H1 (cell line): Measurements from ENCODE around the gene ZNF442. TPM values are rescaled to one million over a fixed set of nuclear protein-coding genes. Genes with fewer than 3 reads are reported as not detected.

ENCODE experiments used
- CTCF ChIA-PET: fragments of 300-600 bp; sonication (Branson Sonifier 250); formaldehyde crosslinking; loops from one replicate; lab custom pipeline; 2021; ENCODE audit not compliant: partially characterized antibody; lab: Charles Lee
- POLR2A ChIA-PET: fragments of 300-600 bp; sonication (Branson Sonifier 250); formaldehyde crosslinking; loops from one replicate; lab custom pipeline; 2021; ENCODE audit warnings: inconsistent platforms; ENCODE audit not compliant: partially characterized antibody; lab: Charles Lee
- DNase-seq, 2 experiments: peaks; one replicate each; pipeline versions ENCODE4 v3.0.0 to v3.0.0-alpha.2; 2010 to 2022; ENCODE audit warnings: low spot score in 2 of 2, low read depth in 1 of 2, mixed read lengths in 1 of 2
- FAIRE-seq: peaks from 2 replicates; lab custom pipeline; 2011; peaks lifted over from hg19 to GRCh38; lab: Jason Lieb, UNC
- H2AFZ ChIP-seq: 2 replicates; pipeline ENCODE4 v1.8.1; 2012; ENCODE audit warnings: low read length, inconsistent platforms
- H2AK5ac ChIP-seq: 2 replicates; pipeline ENCODE4 v1.6.1; 2013; ENCODE audit warnings: low read depth, low read length
- H2BK120ac ChIP-seq: replicated peaks from 2 replicates; pipeline ENCODE3; 2013; ENCODE audit warnings: low read depth, low read length, inconsistent platforms
- H2BK12ac ChIP-seq: 2 replicates; pipeline ENCODE4 v1.6.1; 2013; ENCODE audit warnings: low read depth, low read length
- H2BK15ac ChIP-seq: 2 replicates; pipeline ENCODE4 v1.6.1; 2013; ENCODE audit warnings: low read length
- H2BK20ac ChIP-seq: 2 replicates; pipeline ENCODE4 v1.6.1; 2013; ENCODE audit warnings: low read length
- H2BK5ac ChIP-seq: 2 replicates; pipeline ENCODE4 v1.6.1; 2013; ENCODE audit warnings: low read depth, low read length
- H3K14ac ChIP-seq: 2 replicates; pipeline ENCODE4 v1.6.1; 2013; ENCODE audit warnings: inconsistent platforms; ENCODE audit not compliant: insufficient read length
- H3K18ac ChIP-seq: 2 replicates; pipeline ENCODE4 v1.6.1; 2013; ENCODE audit warnings: low read length; ENCODE audit errors: extremely low read depth
- H3K23ac ChIP-seq: 2 replicates; pipeline ENCODE4 v1.6.1; 2013; ENCODE audit warnings: inconsistent platforms; ENCODE audit not compliant: insufficient read length
- H3K23me2 ChIP-seq: 2 replicates; pipeline ENCODE4 v1.6.1; 2013; ENCODE audit warnings: low read depth, low read length
- H3K27ac ChIP-seq: 2 replicates; pipeline ENCODE4 v1.6.1; 2011; ENCODE audit warnings: low read depth, low read length, inconsistent platforms
- H3K27me3 ChIP-seq, 4 experiments: replicated peaks in 1 of 4; 1 replicate in 1 of 4; 2 replicates in 3 of 4; pipeline versions ENCODE4 v1.6.1 to v1.8.1; 2011 to 2013; ENCODE audit warnings: low read length in 3 of 4, mild to moderate bottlenecking in 3 of 4, inconsistent platforms in 2 of 4, mixed read lengths in 2 of 4, moderate library complexity in 1 of 4; ENCODE audit not compliant: control insufficient read depth in 3 of 4, insufficient read depth in 3 of 4; ENCODE audit errors: extremely low read depth in 1 of 4
- H3K36me3 ChIP-seq, 4 experiments: 2 replicates each; pipeline versions ENCODE4 v1.6.1 to v1.8.1; 2011 to 2013; ENCODE audit warnings: mild to moderate bottlenecking in 4 of 4, low read length in 3 of 4, moderate library complexity in 2 of 4, control low read depth in 1 of 4, inconsistent platforms in 1 of 4; ENCODE audit not compliant: insufficient read depth in 4 of 4, control insufficient read depth in 2 of 4
- H3K4ac ChIP-seq: replicated peaks from 2 replicates; pipeline ENCODE3; 2013; ENCODE audit warnings: low read length, low read depth, mixed read lengths, inconsistent platforms; ENCODE audit not compliant: insufficient read length
- H3K4me1 ChIP-seq, 4 experiments: replicated peaks in 1 of 4; 1 replicate in 1 of 4; 2 replicates in 3 of 4; pipeline versions ENCODE4 v1.6.1 to v1.8.1; 2011 to 2013; ENCODE audit warnings: low read length in 3 of 4, inconsistent platforms in 2 of 4, mixed read lengths in 1 of 4; ENCODE audit not compliant: insufficient read depth in 4 of 4, control insufficient read depth in 3 of 4
- H3K4me2 ChIP-seq, 2 experiments: 2 replicates each; pipeline versions ENCODE4 v1.6.1 to v1.8.1; 2011 to 2013; ENCODE audit warnings: low read depth in 2 of 2, low read length in 2 of 2, control low read depth in 1 of 2, inconsistent platforms in 1 of 2, mild to moderate bottlenecking in 1 of 2; ENCODE audit not compliant: insufficient read depth in 1 of 2
- H3K4me3 ChIP-seq, 4 experiments: fragments of 200-600, 300-600 bp in 1 of 4; sonication (generic), shearing (Covaris generic), sonication (Bioruptor Twin) in 1 of 4; 2 replicates each; pipeline versions ENCODE4 v1.5.1 to v1.8.1; 2011 to 2016; ENCODE audit warnings: low read length in 4 of 4, low read depth in 3 of 4, control low read depth in 2 of 4, inconsistent platforms in 2 of 4, mild to moderate bottlenecking in 2 of 4, mixed read lengths in 1 of 4, moderate library complexity in 1 of 4; ENCODE audit not compliant: insufficient read depth in 2 of 4; ENCODE audit errors: extremely low read depth in 1 of 4
- H3K56ac ChIP-seq: replicated peaks from 2 replicates; pipeline ENCODE3; 2013; ENCODE audit warnings: low read depth, mild to moderate bottlenecking, mixed read lengths, low read length, inconsistent platforms; ENCODE audit not compliant: insufficient read length
- H3K79me1 ChIP-seq: 2 replicates; pipeline ENCODE4 v1.6.1; 2013; ENCODE audit warnings: low read depth, low read length, control low read depth
- H3K79me2 ChIP-seq, 2 experiments: 2 replicates each; pipeline versions ENCODE4 v1.6.1 to v1.8.1; 2012 to 2013; ENCODE audit warnings: low read length in 2 of 2, mild to moderate bottlenecking in 2 of 2, inconsistent platforms in 1 of 2; ENCODE audit not compliant: insufficient read depth in 2 of 2, control insufficient read depth in 1 of 2
- H3K9ac ChIP-seq, 4 experiments: replicated peaks in 1 of 4; 1 replicate in 1 of 4; 2 replicates in 3 of 4; pipeline versions ENCODE4 v1.6.1 to v1.8.1; 2011 to 2013; ENCODE audit warnings: low read depth in 3 of 4, low read length in 3 of 4, control low read depth in 2 of 4, mild to moderate bottlenecking in 2 of 4, moderate library complexity in 2 of 4, inconsistent platforms in 1 of 4; ENCODE audit errors: extremely low read depth in 1 of 4
- H3K9me3 ChIP-seq, 2 experiments: 2 replicates each; pipeline versions ENCODE4 v1.6.1 to v1.8.1; 2012 to 2013; ENCODE audit warnings: mild to moderate bottlenecking in 2 of 2, moderate library complexity in 2 of 2, control low read depth in 1 of 2, inconsistent platforms in 1 of 2, low read depth in 1 of 2, low read length in 1 of 2, mixed read lengths in 1 of 2; ENCODE audit not compliant: insufficient read depth in 2 of 2
- H4K20me1 ChIP-seq, 2 experiments: replicated peaks in 1 of 2; 2 replicates each; pipeline versions ENCODE3 to v1.8.1; 2011 to 2013; ENCODE audit warnings: inconsistent platforms in 2 of 2, low read length in 2 of 2, mild to moderate bottlenecking in 1 of 2; ENCODE audit not compliant: insufficient read depth in 2 of 2, control insufficient read depth in 1 of 2
- H4K5ac ChIP-seq: 2 replicates; pipeline ENCODE4 v1.6.1; 2013; ENCODE audit warnings: low read length, low read depth, mixed read lengths, inconsistent platforms; ENCODE audit not compliant: insufficient read length
- H4K8ac ChIP-seq: 2 replicates; pipeline ENCODE4 v1.8.0; 2013; ENCODE audit warnings: mild to moderate bottlenecking, moderate library complexity, low read length, inconsistent platforms; ENCODE audit not compliant: insufficient read depth; ENCODE audit errors: extremely low read depth
- H4K91ac ChIP-seq: replicated peaks from 2 replicates; pipeline ENCODE3; 2013; ENCODE audit warnings: low read length, mixed read lengths, inconsistent platforms; ENCODE audit not compliant: insufficient read length
- BCL11A ChIP-seq, 2 experiments: IDR thresholded peaks; one replicate each; pipeline ENCODE4 v1.6.1; 2011; ENCODE audit warnings: low read depth in 2 of 2, low read length in 2 of 2, mild to moderate bottlenecking in 2 of 2
- FOSL1 ChIP-seq: IDR thresholded peaks from 2 replicates; pipeline ENCODE4 v1.6.1; 2011; ENCODE audit warnings: mild to moderate bottlenecking, low read depth, low read length, moderate library complexity; ENCODE audit not compliant: insufficient read depth
- GABPA ChIP-seq: IDR thresholded peaks from 2 replicates; pipeline ENCODE4 v1.6.1; 2011; ENCODE audit warnings: mild to moderate bottlenecking, low read length, moderate library complexity, borderline replicate concordance; ENCODE audit not compliant: insufficient read depth
- MAFK ChIP-seq: IDR thresholded peaks from 2 replicates; pipeline ENCODE4 v1.6.1; 2012; ENCODE audit warnings: low read depth, mild to moderate bottlenecking, improper control_type of control experiment, low read length
- POLR2AphosphoS5 ChIP-seq: IDR thresholded peaks from 2 replicates; pipeline ENCODE4 v1.6.1; 2011; ENCODE audit warnings: low read depth, low read length
- polyA plus RNA-seq, 7 experiments: library from polyadenylated mRNA; depleted of rRNA in 3 of 7; stranded (reverse) in 5 of 7; unstranded in 2 of 7; fragments of >200 nt in 5 of 7; fragments of 200-250 nt in 2 of 7; gene quantifications; 1 replicate in 5 of 7; 2 replicates in 1 of 7; 4 replicates in 1 of 7; pipeline versions ENCODE4 v1.2.1 to v1.2.3, GENCODE V29; 2011 to 2013; ENCODE audit warnings: missing spikeins in 2 of 7, mixed read lengths in 2 of 7
- total RNA-seq: library from RNA; stranded (reverse); fragmentation: NEBNext Ultra II Directional; extraction: Animal tissue kit (Norgen Biotek cat#: 25700); gene quantifications from 2 replicates; pipeline ENCODE4 v1.2.1, GENCODE V29; 2021
- TF ChIP-seq, protein P1 (sequence below): IDR thresholded peaks from 2 replicates; pipeline ENCODE4 v1.6.1; 2011; ENCODE audit warnings: low read length, improper control_type of control experiment

Gene ZNF442
- total and polyA plus RNA-seq, 2 of the 8 experiments (the other 6 are each of a cell fraction or from before 2014, with no cell fraction given) = 0.60 to 2.4 TPM

DNA sequence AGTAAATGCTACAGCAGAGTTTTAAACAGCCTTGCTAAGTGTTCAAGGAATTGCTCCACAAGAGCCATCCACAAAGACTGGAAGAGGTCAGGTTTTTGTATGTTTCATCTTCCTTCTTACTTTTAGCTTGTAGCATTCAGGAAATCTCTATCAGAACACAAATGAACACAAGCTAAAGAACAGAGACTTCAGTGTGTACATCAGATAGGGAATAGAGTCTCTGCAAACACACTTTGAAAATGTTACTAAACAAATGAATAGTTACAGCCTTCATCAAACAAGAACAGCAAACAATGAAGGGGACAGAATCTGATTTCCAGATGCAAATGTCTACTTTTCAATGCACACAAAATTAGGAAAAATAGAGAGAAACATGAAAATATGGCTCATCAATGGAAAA lies 39.8 kb downstream of the ZNF442 start:
- no peak overlapping the region for H3K27ac ChIP-seq
- no peak overlapping the region for H3K9ac ChIP-seq
- POLR2A ChIA-PET = no interaction called here
- H3K14ac ChIP-seq = no peak overlapping the region
- H3K56ac ChIP-seq = no peak overlapping the region
- no peak overlapping the region for H2BK120ac ChIP-seq
- no peaks in the 10 kb centered on the region for H3K79me1 ChIP-seq
- no peak overlapping the region for H2BK12ac ChIP-seq
- H4K20me1 ChIP-seq = no peaks in the 10 kb centered on the region
- no peaks in the 10 kb centered on the region for H3K4me1 ChIP-seq
- no peak overlapping the region for H2BK15ac ChIP-seq
- H4K91ac ChIP-seq = no peak overlapping the region
- H3K36me3 ChIP-seq = peaks cover 0 to 13% (median 4%) of the 10 kb centered on the region in 4 experiments; a peak in 3 of 8 replicates
- no peak overlapping the region for H2AK5ac ChIP-seq
- H3K4ac ChIP-seq = no peak overlapping the region
- H3K23ac ChIP-seq = no peak overlapping the region
- TF ChIP-seq POLR2AphosphoS5 (no peak), GABPA (no peak), FOSL1 (no peak), BCL11A (IDR thresholded peaks at IDR 0.05; ENCODE audit: low read depth in 2 of 2, low read length in 2 of 2) (no peak), MAFK (no peak)
- TF ChIP-seq, protein P1, sequence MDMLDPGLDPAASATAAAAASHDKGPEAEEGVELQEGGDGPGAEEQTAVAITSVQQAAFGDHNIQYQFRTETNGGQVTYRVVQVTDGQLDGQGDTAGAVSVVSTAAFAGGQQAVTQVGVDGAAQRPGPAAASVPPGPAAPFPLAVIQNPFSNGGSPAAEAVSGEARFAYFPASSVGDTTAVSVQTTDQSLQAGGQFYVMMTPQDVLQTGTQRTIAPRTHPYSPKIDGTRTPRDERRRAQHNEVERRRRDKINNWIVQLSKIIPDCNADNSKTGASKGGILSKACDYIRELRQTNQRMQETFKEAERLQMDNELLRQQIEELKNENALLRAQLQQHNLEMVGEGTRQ = no peak
- TF ChIP-seq, all 59 proteins: peak for 0
- H4K5ac ChIP-seq = no peak overlapping the region
- H3K9me3 ChIP-seq = peaks cover 21 to 27% of the 10 kb centered on the region in 2 experiments; a peak in 3 of 4 replicates
- H3K4me3 ChIP-seq = no peak overlapping the region
- no peak overlapping the region for H2AFZ ChIP-seq
- no peak overlapping the region for H3K4me2 ChIP-seq
- H2BK5ac ChIP-seq = no peak overlapping the region
- no peak overlapping the region for H4K8ac ChIP-seq
- H2BK20ac ChIP-seq = no peak overlapping the region
- H3K18ac ChIP-seq = no peak overlapping the region
- no peaks in the 10 kb centered on the region for H3K23me2 ChIP-seq
- no peaks in the 10 kb centered on the region for H3K79me2 ChIP-seq
- FAIRE-seq = no peak
- CTCF ChIA-PET = no interaction called here
- no peaks in the 10 kb centered on the region for H3K27me3 ChIP-seq
- no peak for DNase-seq
